Peyer's patch (tissue), 4 donors: ENCODE data around the gene TRIM47. TPM values are rescaled to one million over a fixed set of nuclear protein-coding genes. Genes with fewer than 3 reads are reported as not detected.
A peak's percentile ranks its signal among the peaks of the same experiment; 100 is the strongest.

Experiments
- DNase-seq, 3 donors: peaks; one replicate each; pipeline ENCODE4 v3.0.0-alpha.2; 2017 to 2019
- H3K27ac ChIP-seq, 4 donors: fragments of 200-600 bp; sonication (generic); one replicate each; pipeline ENCODE4 v1.5.1; 2016 to 2019
- H3K27me3 ChIP-seq, 2 donors: fragments of 200-600 bp; sonication (generic); one replicate each; pipeline ENCODE4 v1.5.1; 2019
- H3K36me3 ChIP-seq, 3 donors: fragments of 200-600 bp; sonication (generic); one replicate each; pipeline ENCODE4 v1.5.1; 2016 to 2019
- H3K4me1 ChIP-seq, 4 donors: fragments of 200-600 bp; sonication (generic); one replicate each; pipeline ENCODE4 v1.5.1; 2016 to 2019
- H3K4me3 ChIP-seq, 4 donors: fragments of 200-600 bp; sonication (generic); 1 replicate in 3 of 4; 2 replicates in 1 of 4; pipeline ENCODE4 v1.5.1; 2016 to 2019; ENCODE audit warnings: mild to moderate bottlenecking in 1 of 4
- H3K9me3 ChIP-seq, 4 donors: fragments of 200-600 bp; sonication (generic); one replicate each; pipeline ENCODE4 v1.5.1; 2016 to 2019; ENCODE audit warnings: mild to moderate bottlenecking in 1 of 4
- POLR2A ChIP-seq, 2 donors: fragments of 450-650 bp; IDR thresholded peaks; one replicate each; pipeline ENCODE4 v1.5.1; 2017; ENCODE audit warnings: antibody characterized with exemption in 2 of 2, mild to moderate bottlenecking in 2 of 2, moderate library complexity in 2 of 2
- total RNA-seq, 4 donors: library from RNA; depleted of rRNA; stranded (reverse); fragments of >200 nt; gene quantifications; one replicate each; pipeline ENCODE4 v1.1.0, GENCODE V29; 2016
- TF ChIP-seq, protein P1 (sequence below), 6 experiments: fragments of 450-650 bp in 4 of 6; fragments of 200-600 bp in 2 of 6; sonication (generic) in 1 of 6; IDR thresholded peaks; one replicate each; pipeline ENCODE4 v1.5.1; 2017 to 2019; ENCODE audit warnings: antibody characterized with exemption in 6 of 6, mild to moderate bottlenecking in 3 of 6, moderate library complexity in 1 of 6

Gene TRIM47
- total RNA-seq, 4 donors from 2014 or later = 16.5 to 61.4 (median 45.7) TPM

DNA sequence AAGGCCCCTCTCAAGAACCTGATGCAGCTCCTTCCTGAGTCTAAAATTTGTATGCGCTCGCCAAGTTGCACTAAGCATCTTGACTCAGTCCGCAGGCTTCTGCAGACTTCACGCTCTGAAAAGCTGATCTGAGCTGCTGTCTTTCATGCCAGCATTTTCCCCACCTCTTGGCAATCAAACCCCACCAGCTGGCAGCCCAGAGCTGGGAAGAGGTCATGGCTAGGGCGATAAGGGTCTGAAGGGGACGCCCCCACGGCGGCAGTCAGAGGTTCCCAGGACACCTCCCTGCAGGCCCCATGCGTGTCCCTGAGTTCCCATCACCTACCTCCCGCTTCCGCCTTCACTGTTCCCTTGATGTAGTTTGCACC, 29.1 kb downstream of the TRIM47 start:
- Histone ChIP-seq H3K27ac (peak overlapping the region in 3 of 4 donors; percentile 11 to 47 (median 44)), H3K4me3 (no peak overlapping the region), H3K36me3 (peaks cover 0 to 65% (median 0%) of the 10 kb centered on the region in 3 donors), H3K4me1 (peaks cover 2 to 70% (median 18%) of the 10 kb centered on the region in 4 donors), H3K9me3 (no peaks in the 10 kb centered on the region), H3K27me3 (no peaks in the 10 kb centered on the region)
- no peak for DNase-seq
- TF ChIP-seq POLR2A (IDR thresholded peaks at IDR 0.05) = no peak
- TF ChIP-seq, protein P1, sequence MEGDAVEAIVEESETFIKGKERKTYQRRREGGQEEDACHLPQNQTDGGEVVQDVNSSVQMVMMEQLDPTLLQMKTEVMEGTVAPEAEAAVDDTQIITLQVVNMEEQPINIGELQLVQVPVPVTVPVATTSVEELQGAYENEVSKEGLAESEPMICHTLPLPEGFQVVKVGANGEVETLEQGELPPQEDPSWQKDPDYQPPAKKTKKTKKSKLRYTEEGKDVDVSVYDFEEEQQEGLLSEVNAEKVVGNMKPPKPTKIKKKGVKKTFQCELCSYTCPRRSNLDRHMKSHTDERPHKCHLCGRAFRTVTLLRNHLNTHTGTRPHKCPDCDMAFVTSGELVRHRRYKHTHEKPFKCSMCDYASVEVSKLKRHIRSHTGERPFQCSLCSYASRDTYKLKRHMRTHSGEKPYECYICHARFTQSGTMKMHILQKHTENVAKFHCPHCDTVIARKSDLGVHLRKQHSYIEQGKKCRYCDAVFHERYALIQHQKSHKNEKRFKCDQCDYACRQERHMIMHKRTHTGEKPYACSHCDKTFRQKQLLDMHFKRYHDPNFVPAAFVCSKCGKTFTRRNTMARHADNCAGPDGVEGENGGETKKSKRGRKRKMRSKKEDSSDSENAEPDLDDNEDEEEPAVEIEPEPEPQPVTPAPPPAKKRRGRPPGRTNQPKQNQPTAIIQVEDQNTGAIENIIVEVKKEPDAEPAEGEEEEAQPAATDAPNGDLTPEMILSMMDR (IDR thresholded peaks at IDR 0.05) = no peak

DNA sequence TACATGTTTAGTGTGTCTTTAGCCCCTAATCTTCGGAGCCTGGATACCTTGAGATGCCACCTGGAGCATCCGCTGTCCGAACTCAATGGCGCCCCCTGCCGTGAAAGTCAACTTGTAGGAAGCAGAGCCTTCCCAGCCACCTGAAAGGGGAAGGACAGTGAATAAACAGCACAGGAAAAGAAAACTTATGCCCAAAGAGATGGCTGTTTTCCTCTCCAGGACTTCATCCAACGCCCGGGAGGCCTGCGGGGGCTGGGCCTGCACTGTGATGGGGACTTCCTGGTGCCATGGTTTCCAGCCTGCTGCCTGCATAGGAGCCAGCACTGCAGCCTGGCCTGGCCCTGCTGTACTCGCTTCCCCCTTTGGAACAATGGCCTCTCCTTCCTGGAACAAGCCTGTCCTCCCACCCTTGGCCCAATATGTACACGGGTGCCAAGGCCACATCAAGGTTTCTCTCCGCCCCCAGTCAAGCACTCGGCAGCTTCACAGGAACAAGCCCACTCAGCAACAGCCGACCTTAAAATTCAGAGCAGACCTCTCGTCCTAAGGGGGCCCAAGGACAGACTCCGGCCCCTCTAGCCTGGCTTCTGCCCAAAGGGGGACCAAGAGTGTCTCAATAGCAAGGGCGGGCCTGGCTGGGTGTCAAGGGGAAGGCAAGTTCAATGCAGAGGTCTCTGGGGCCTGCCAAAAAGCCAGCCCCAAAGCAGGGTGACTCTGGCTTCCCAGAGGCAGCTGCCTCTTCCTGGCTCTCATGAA, 29.7 kb downstream of the TRIM47 start:
- Histone ChIP-seq H3K4me3 (no peak overlapping the region), H3K27ac (peak overlapping the region in 3 of 4 donors; percentile 35 to 47 (median 44)), H3K4me1 (peaks cover 2 to 66% (median 15%) of the 10 kb centered on the region in 4 donors), H3K36me3 (peaks cover 0 to 65% (median 0%) of the 10 kb centered on the region in 3 donors), H3K27me3 (no peaks in the 10 kb centered on the region), H3K9me3 (no peaks in the 10 kb centered on the region)
- TF ChIP-seq, protein P1 (IDR thresholded peaks at IDR 0.05) = peak; percentile 42 to 77 (median 68)
- TF ChIP-seq POLR2A (IDR thresholded peaks at IDR 0.05) = no peak
- peak; percentile 88 to 94 (median 89) for DNase-seq

DNA sequence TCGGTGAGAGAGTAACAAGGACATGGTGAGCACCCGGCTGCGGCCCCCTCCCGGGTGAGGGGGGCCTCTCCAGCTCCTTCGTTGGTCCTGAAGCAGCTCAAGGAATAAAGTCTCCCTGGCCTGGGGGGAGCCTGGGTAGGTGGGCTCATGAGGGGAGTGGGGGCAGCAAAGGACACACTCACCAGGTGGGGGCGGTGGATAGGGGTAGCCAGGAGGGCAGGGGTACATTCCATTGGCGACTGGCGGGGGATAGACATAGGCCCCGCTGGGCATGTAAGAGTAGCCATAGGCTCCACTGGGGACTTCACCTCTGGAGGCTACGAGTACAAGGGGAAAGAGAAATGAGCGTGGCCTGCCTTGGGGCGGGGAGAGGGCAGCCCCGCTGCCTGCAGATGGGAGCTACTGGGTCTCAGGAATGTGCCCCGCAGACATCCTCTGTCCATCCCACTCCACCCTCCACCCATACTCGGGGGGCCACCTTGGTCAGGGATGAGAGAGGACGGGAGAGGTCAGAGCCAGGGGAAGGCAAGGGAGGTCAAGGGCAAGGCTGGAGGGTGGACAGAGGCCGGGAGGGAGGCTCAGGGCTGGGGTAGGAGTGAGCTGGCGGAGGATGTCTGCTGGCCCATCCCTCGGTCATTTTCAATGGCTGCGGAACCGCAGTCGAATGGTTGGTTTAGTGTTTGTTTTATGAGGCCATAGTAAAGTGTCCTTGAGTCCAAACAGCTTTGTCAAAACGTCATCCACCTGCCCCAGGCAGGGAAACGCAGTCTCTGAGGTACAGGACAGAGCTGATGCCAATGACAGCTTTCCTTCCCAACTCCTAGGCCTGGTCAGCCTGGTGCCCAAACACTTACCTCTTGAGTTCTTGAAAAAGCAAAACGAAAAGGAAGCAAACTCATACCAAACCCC, 30.5 kb downstream of the TRIM47 start:
- Histone ChIP-seq H3K36me3 (peaks cover 0 to 65% (median 0%) of the 10 kb centered on the region in 3 donors), H3K4me1 (peaks cover 2 to 58% (median 15%) of the 10 kb centered on the region in 4 donors), H3K4me3 (no peak overlapping the region), H3K9me3 (no peaks in the 10 kb centered on the region), H3K27me3 (no peaks in the 10 kb centered on the region), H3K27ac (peak overlapping the region; percentile 10 to 47 (median 27))
- peak in 1 of 3 donors; percentile 46 for DNase-seq
- TF ChIP-seq POLR2A (IDR thresholded peaks at IDR 0.05) = no peak
- TF ChIP-seq, protein P1 (IDR thresholded peaks at IDR 0.05) = no peak

DNA sequence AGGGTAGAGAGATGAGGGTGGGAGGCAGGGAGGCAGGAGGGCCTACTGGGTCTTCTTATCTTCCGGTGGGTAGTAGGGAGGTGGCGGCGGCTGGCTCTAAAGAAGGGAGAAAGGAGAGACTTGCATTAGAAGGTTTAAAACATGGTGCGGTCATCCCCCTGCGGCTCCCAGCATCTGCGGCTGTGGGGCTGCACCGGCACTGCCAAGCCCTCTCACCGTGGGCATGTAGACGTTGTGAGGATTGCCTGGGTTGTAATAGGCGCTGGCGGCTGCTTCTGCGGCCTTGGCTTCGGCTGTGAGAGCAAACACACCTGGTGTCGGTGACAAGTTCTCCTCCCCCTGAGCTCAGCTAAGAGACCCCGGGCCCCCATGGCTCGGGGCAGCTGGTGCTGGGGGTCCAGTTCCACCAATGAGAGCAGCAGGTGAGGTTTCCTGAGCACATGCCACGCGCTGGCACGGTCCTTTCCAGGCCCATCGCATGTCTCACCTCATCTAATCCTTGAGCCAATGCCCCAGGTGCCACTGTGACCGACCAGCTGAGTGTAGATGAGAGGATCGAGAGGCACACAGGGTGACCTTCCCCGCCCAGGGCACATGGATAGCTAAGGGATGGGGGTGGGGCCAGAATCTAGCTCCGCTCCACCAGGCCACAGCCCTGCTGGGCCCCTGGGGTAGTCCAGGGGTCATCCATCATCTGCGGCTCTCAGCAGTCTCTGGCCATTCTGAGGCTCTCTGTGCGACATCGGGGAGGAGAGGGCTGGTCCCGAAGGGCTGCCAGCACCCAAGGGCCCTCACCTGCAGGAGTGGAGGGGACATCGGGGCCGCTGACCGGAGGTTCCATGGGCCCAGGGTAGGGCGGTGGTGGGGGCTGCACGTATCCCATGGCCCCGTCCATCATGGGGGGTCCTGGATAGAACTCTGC, 31.4 kb downstream of the TRIM47 start:
- Histone ChIP-seq H3K27ac (peak overlapping the region in 2 of 4 donors; percentile 9 to 81), H3K27me3 (no peaks in the 10 kb centered on the region), H3K4me3 (no peak overlapping the region), H3K9me3 (no peaks in the 10 kb centered on the region), H3K4me1 (peaks cover 2 to 57% (median 18%) of the 10 kb centered on the region in 4 donors), H3K36me3 (peaks cover 0 to 62% (median 0%) of the 10 kb centered on the region in 3 donors)
- peak in 1 of 3 donors; percentile 49 for DNase-seq
- TF ChIP-seq, protein P1 (IDR thresholded peaks at IDR 0.05) = no peak
- TF ChIP-seq POLR2A (IDR thresholded peaks at IDR 0.05) = no peak
